Sigmoid colon (tissue), 4 donors: Measurements from ENCODE around the gene REM2.

ENCODE experiments used
- EP300 ChIP-seq, 4 donors: sonication (generic); formaldehyde crosslinking; IDR thresholded peaks; one replicate each; pipeline ENCODE4 v1.6.1; 2017; ENCODE audit warnings: antibody characterized with exemption in 4 of 4
- POLR2A ChIP-seq, 2 donors: fragments of 450-650 bp; IDR thresholded peaks; one replicate each; pipeline ENCODE4 v1.6.1; 2016; ENCODE audit warnings: antibody characterized with exemption in 2 of 2, mild to moderate bottlenecking in 2 of 2, moderate library complexity in 2 of 2
- POLR2AphosphoS5 ChIP-seq, 4 donors: sonication (generic); formaldehyde crosslinking; IDR thresholded peaks; one replicate each; pipeline ENCODE4 v1.6.1; 2017; ENCODE audit warnings: antibody characterized with exemption in 4 of 4
- TF ChIP-seq, protein P1 (sequence below), 4 experiments: fragments of 450-650 bp in 3 of 4; fragments of 200-600 bp in 1 of 4; IDR thresholded peaks; one replicate each; pipeline ENCODE4 v1.5.1; 2016 to 2019; ENCODE audit warnings: antibody characterized with exemption in 4 of 4, mild to moderate bottlenecking in 3 of 4, moderate library complexity in 2 of 4

DNA sequence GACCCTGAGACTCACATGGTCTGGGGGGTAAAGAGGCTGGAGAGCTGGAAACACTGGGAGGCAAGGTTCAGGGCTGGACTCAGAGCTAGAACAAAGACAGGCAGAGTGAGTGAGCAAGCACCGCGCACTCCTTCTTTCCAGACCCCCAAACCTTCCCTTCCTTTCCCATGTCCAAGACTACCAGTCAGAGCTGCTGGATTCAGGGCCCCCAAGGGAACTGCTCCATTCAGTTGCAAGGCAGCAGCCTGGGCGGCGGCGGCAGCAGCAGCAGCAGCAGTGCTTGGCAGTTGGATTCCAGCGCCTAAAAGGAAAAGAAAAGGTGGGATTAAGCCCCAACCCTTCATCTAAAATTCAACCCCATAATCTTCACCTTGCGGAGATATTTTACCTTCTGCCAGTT, 18.8 kb downstream of the REM2 start:
- TF ChIP-seq, protein P1, sequence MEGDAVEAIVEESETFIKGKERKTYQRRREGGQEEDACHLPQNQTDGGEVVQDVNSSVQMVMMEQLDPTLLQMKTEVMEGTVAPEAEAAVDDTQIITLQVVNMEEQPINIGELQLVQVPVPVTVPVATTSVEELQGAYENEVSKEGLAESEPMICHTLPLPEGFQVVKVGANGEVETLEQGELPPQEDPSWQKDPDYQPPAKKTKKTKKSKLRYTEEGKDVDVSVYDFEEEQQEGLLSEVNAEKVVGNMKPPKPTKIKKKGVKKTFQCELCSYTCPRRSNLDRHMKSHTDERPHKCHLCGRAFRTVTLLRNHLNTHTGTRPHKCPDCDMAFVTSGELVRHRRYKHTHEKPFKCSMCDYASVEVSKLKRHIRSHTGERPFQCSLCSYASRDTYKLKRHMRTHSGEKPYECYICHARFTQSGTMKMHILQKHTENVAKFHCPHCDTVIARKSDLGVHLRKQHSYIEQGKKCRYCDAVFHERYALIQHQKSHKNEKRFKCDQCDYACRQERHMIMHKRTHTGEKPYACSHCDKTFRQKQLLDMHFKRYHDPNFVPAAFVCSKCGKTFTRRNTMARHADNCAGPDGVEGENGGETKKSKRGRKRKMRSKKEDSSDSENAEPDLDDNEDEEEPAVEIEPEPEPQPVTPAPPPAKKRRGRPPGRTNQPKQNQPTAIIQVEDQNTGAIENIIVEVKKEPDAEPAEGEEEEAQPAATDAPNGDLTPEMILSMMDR (IDR thresholded peaks at IDR 0.05): no peak
- TF ChIP-seq POLR2A (IDR thresholded peaks at IDR 0.05) (no peak), EP300 (IDR thresholded peaks at IDR 0.05) (no peak), POLR2AphosphoS5 (IDR thresholded peaks at IDR 0.05) (no peak)
